C4-2B (cell line): ENCODE measurements around the gene SOX6.

ENCODE experiments used
- CTCF ChIP-seq: fragments of 450-650 bp; conservative IDR thresholded peaks from 2 replicates; pipeline ENCODE4 v1.5.1; 2017; ENCODE audit warnings: mild to moderate bottlenecking
- ZFX ChIP-seq: fragments of 450-650 bp; IDR thresholded peaks from 2 replicates; pipeline ENCODE4 v1.6.1; 2017

- TF ChIP-seq CTCF (no peak), ZFX (no peak)
Measured at GRCh38 chr11:16296273-16296672, 60.1 kb downstream of the SOX6 start.
